SK-N-SH treated with all-trans-retinoic acid at 6 μM for 48 hours (cell line): ENCODE results near the gene GALNTL6.

ENCODE experiments used
- ATAC-seq: fragments of 200-7000 bp; cut with Tn5 transposase; 3 replicates; pipeline ENCODE4 v1.9.1; 2020; ENCODE audit warnings: mild to moderate bottlenecking, moderate library complexity
- ARNTL ChIP-seq: fragments of 450-650 bp; formaldehyde crosslinking; IDR thresholded peaks from 2 replicates; pipeline ENCODE4 v1.5.0; 2020; ENCODE audit warnings: low read depth, mild to moderate bottlenecking, moderate library complexity, borderline replicate concordance
- CSDC2 ChIP-seq: fragments of 250-450 bp; sonication (Bioruptor Pico); IDR thresholded peaks from 2 replicates; pipeline ENCODE4 v1.5.0; 2020; ENCODE audit warnings: mild to moderate bottlenecking, moderate library complexity
- ESRRG ChIP-seq: fragments of 250-450 bp; sonication (Bioruptor Pico); IDR thresholded peaks from 2 replicates; pipeline ENCODE4 v1.6.1; 2021; ENCODE audit warnings: mild to moderate bottlenecking
- GLIS3 ChIP-seq: fragments of 250-450 bp; sonication (Bioruptor Pico); IDR thresholded peaks from 2 replicates; pipeline ENCODE4 v1.5.0; 2020; ENCODE audit warnings: mild to moderate bottlenecking, moderate library complexity
- ISL1 ChIP-seq: fragments of 250-450 bp; sonication (Bioruptor Pico); IDR thresholded peaks from 2 replicates; pipeline ENCODE4 v2.1.2; 2022; ENCODE audit warnings: mild to moderate bottlenecking, moderate library complexity
- PPARA ChIP-seq: fragments of 250-450 bp; sonication (Bioruptor Pico); IDR thresholded peaks from 2 replicates; pipeline ENCODE4 v1.5.0; 2020; ENCODE audit warnings: mild to moderate bottlenecking, borderline replicate concordance
- RARB ChIP-seq: fragments of 250-450 bp; sonication (Bioruptor Pico); IDR thresholded peaks from 2 replicates; pipeline ENCODE4 v1.8.0; 2021; ENCODE audit warnings: mild to moderate bottlenecking, moderate library complexity
- SNAI2 ChIP-seq: fragments of 250-450 bp; sonication (Bioruptor Pico); IDR thresholded peaks from 2 replicates; pipeline ENCODE4 v1.5.0; 2020; ENCODE audit warnings: mild to moderate bottlenecking, moderate library complexity
- TCF4 ChIP-seq: fragments of 250-450 bp; sonication (Bioruptor Pico); IDR thresholded peaks from 2 replicates; pipeline ENCODE4 v1.8.0; 2021; ENCODE audit warnings: mild to moderate bottlenecking, moderate library complexity, borderline replicate concordance
- TOX ChIP-seq: fragments of 250-450 bp; sonication (Bioruptor Pico); IDR thresholded peaks from 2 replicates; pipeline ENCODE4 v1.8.0; 2021; ENCODE audit warnings: mild to moderate bottlenecking, moderate library complexity, borderline replicate concordance
- ZC3H10 ChIP-seq: fragments of 250-450 bp; sonication (Bioruptor Pico); IDR thresholded peaks from 2 replicates; pipeline ENCODE4 v1.5.1; 2021; ENCODE audit warnings: mild to moderate bottlenecking, moderate library complexity
- ZFP3 ChIP-seq: fragments of 250-450 bp; sonication (Bioruptor Pico); IDR thresholded peaks from 2 replicates; pipeline ENCODE4 v1.5.0; 2020; ENCODE audit warnings: mild to moderate bottlenecking, moderate library complexity
- ZFP30 ChIP-seq: fragments of 450-650 bp; formaldehyde crosslinking; IDR thresholded peaks from 2 replicates; pipeline ENCODE4 v1.5.0; 2022; ENCODE audit warnings: mild to moderate bottlenecking, moderate library complexity
- ZNF565 ChIP-seq: fragments of 450-650 bp; formaldehyde crosslinking; conservative IDR thresholded peaks from 2 replicates; pipeline ENCODE4 v1.5.0; 2020; ENCODE audit warnings: low read depth, mild to moderate bottlenecking, moderate library complexity
- ZNF70 ChIP-seq: fragments of 450-650 bp; formaldehyde crosslinking; IDR thresholded peaks from 2 replicates; pipeline ENCODE4 v1.5.0; 2020; ENCODE audit warnings: mild to moderate bottlenecking, moderate library complexity
- ZNF8 ChIP-seq: fragments of 450-650 bp; formaldehyde crosslinking; IDR thresholded peaks from 2 replicates; pipeline ENCODE4 v1.5.0; 2020; ENCODE audit warnings: mild to moderate bottlenecking, moderate library complexity
- TF ChIP-seq, protein P1 (sequence below): fragments of 250-450 bp; sonication (Bioruptor Pico); IDR thresholded peaks from 2 replicates; pipeline ENCODE4 v1.8.0; 2020; ENCODE audit warnings: mild to moderate bottlenecking, moderate library complexity, borderline replicate concordance
- TF ChIP-seq, protein P2 (sequence below): fragments of 250-450 bp; sonication (Bioruptor Pico); IDR thresholded peaks from 2 replicates; pipeline ENCODE4 v1.8.0; 2021; ENCODE audit warnings: low read depth, mild to moderate bottlenecking, moderate library complexity, borderline replicate concordance
- TF ChIP-seq, protein P3 (sequence below): fragments of 250-450 bp; sonication (Bioruptor Pico); IDR thresholded peaks from 2 replicates; pipeline ENCODE4 v1.5.1; 2020; ENCODE audit warnings: low read depth, mild to moderate bottlenecking, moderate library complexity
- TF ChIP-seq, protein P4 (sequence below): fragments of 250-450 bp; sonication (Bioruptor Pico); IDR thresholded peaks from 2 replicates; pipeline ENCODE4 v1.5.0; 2020; ENCODE audit warnings: mild to moderate bottlenecking, moderate library complexity
- TF ChIP-seq, protein P5 (sequence below): fragments of 250-450 bp; sonication (Bioruptor Pico); IDR thresholded peaks from 2 replicates; pipeline ENCODE4 v1.5.1; 2021; ENCODE audit warnings: mild to moderate bottlenecking, moderate library complexity

The GALNTL6 gene

DNA sequence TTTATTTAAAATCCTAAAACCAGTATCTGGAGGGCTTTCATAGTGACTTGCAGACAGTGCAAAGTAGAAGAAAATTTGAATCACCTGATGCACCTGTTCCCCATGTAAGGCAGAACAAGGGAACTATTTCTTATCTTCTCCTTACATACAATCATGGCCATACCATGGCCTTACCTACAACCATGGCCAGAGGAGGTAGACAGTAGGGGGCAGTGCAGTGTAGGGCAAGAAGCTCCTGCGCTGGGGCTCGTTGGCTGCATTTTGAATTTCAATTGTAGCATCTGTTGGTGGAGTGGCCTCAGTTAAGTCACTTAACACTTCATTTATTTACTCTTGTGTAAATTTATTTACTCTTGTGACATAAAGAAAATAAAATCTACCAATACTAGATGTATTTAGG lies 33.0 kb downstream of the GALNTL6 start (continued):
- TF ChIP-seq, protein P1, sequence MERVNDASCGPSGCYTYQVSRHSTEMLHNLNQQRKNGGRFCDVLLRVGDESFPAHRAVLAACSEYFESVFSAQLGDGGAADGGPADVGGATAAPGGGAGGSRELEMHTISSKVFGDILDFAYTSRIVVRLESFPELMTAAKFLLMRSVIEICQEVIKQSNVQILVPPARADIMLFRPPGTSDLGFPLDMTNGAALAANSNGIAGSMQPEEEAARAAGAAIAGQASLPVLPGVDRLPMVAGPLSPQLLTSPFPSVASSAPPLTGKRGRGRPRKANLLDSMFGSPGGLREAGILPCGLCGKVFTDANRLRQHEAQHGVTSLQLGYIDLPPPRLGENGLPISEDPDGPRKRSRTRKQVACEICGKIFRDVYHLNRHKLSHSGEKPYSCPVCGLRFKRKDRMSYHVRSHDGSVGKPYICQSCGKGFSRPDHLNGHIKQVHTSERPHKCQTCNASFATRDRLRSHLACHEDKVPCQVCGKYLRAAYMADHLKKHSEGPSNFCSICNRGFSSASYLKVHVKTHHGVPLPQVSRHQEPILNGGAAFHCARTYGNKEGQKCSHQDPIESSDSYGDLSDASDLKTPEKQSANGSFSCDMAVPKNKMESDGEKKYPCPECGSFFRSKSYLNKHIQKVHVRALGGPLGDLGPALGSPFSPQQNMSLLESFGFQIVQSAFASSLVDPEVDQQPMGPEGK (CRISPR knock-in tag): no peak
- no peak for TF ChIP-seq ZNF565 (CRISPR knock-in tag)
- no peak for TF ChIP-seq SNAI2 (CRISPR knock-in tag)
- no peak for TF ChIP-seq ISL1 (CRISPR knock-in tag)
- TF ChIP-seq TOX (CRISPR knock-in tag): no peak
- TF ChIP-seq ZFP30 (CRISPR knock-in tag): no peak
- TF ChIP-seq, protein P2, sequence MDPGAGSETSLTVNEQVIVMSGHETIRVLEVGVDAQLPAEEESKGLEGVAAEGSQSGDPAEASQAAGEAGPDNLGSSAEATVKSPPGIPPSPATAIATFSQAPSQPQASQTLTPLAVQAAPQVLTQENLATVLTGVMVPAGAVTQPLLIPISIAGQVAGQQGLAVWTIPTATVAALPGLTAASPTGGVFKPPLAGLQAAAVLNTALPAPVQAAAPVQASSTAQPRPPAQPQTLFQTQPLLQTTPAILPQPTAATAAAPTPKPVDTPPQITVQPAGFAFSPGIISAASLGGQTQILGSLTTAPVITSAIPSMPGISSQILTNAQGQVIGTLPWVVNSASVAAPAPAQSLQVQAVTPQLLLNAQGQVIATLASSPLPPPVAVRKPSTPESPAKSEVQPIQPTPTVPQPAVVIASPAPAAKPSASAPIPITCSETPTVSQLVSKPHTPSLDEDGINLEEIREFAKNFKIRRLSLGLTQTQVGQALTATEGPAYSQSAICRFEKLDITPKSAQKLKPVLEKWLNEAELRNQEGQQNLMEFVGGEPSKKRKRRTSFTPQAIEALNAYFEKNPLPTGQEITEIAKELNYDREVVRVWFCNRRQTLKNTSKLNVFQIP (CRISPR knock-in tag): no peak
- no peak for TF ChIP-seq PPARA (CRISPR knock-in tag)
- no peak for TF ChIP-seq RARB (CRISPR knock-in tag)
- TF ChIP-seq TCF4: no peak
- no peak for TF ChIP-seq ESRRG
- no peak for TF ChIP-seq ZFP3
- TF ChIP-seq, all 23 proteins: peak for 0

DNA sequence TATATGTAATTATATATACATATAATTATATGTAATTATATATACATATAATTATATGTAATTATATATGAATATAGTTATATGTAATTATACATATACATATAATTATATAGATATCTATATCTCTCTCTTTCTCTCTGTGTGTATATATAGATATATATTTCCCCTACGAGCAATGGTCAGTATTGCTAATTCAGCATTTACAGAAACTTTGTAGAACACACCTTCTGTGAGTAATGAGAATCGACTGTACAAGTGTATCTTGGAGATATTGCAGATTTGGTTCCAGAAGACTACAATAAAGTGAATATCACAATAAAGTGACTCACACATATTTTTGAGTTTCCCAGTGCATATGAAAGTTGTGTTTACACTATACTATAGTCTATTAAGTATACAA lies 33.7 kb downstream of the GALNTL6 start:
- no peak for TF ChIP-seq ZNF565 (CRISPR knock-in tag)
- TF ChIP-seq, protein P2 (CRISPR knock-in tag): no peak
- TF ChIP-seq ZFP30 (CRISPR knock-in tag): no peak
- no peak for TF ChIP-seq ZC3H10 (CRISPR knock-in tag)
- TF ChIP-seq RARB (CRISPR knock-in tag): no peak
- TF ChIP-seq CSDC2 (CRISPR knock-in tag): no peak
- TF ChIP-seq ARNTL (CRISPR knock-in tag): no peak
- TF ChIP-seq SNAI2 (CRISPR knock-in tag): no peak
- no peak for TF ChIP-seq ZNF70 (CRISPR knock-in tag)
- TF ChIP-seq ZFP3: no peak
- TF ChIP-seq, protein P1 (CRISPR knock-in tag): no peak
- no peak for TF ChIP-seq GLIS3 (CRISPR knock-in tag)
- ATAC-seq: no peak

DNA sequence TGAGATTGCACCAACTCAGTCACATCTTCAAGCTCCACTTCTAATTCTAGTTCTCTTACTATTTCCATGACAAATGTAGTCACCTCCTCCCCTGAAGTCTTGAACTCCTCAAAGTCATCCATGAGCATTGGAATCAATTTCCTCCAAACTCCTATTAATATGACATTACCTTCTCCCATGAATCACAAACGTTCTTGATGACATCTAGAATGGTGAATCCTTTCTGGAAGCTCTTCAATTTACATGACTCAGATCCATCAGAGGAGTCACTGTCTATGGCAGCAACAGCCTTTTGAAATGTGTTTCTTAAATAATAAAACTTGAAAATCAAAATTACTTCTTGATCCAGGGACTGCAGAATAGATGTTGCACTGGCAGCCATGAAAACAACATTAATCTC lies 34.5 kb downstream of the GALNTL6 start:
- ATAC-seq: no peak
- TF ChIP-seq PPARA (CRISPR knock-in tag): no peak
- 0 out of 2 replicates have a peak, but pooled peaks have one; percentile 50 for TF ChIP-seq ZFP3

DNA sequence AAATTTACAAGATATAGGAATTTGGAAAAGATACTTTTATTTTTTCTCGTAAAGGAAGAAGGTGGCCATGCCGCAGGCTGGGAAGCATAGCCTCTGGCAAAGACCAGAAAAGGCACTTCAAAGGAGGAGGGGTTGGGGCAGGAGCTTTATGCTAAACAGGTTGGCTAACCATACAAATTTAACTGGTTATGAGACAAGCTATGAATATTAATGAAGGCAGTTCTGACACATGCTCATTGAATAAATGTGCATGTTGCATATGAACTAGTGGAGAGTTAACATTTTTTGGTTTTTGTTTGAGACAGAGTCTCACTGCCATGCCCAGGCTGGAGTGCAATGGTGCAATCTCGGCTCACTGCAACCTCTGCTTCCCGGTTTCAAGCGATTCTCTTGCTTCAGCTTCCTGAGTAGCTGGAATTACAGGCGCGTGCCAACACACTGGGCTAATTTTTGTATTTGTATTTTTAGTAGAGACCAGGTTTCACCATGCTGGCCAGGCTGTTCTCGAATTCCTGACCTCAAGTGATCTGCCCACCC lies 36.5 kb downstream of the GALNTL6 start:
- TF ChIP-seq ZFP30 (CRISPR knock-in tag) (no peak), SNAI2 (CRISPR knock-in tag) (no peak), GLIS3 (CRISPR knock-in tag) (no peak), ISL1 (CRISPR knock-in tag) (no peak), ZNF70 (CRISPR knock-in tag) (no peak), ZNF8 (CRISPR knock-in tag) (no peak), PPARA (CRISPR knock-in tag) (no peak), TOX (CRISPR knock-in tag) (no peak), ZNF565 (CRISPR knock-in tag) (no peak), TCF4 (no peak), ARNTL (CRISPR knock-in tag) (no peak), RARB (CRISPR knock-in tag) (no peak), ZFP3 (no peak)
- TF ChIP-seq, protein P3, sequence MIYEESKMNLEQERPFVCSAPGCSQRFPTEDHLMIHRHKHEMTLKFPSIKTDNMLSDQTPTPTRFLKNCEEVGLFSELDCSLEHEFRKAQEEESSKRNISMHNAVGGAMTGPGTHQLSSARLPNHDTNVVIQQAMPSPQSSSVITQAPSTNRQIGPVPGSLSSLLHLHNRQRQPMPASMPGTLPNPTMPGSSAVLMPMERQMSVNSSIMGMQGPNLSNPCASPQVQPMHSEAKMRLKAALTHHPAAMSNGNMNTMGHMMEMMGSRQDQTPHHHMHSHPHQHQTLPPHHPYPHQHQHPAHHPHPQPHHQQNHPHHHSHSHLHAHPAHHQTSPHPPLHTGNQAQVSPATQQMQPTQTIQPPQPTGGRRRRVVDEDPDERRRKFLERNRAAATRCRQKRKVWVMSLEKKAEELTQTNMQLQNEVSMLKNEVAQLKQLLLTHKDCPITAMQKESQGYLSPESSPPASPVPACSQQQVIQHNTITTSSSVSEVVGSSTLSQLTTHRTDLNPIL (CRISPR knock-in tag): no peak
- TF ChIP-seq, protein P4, sequence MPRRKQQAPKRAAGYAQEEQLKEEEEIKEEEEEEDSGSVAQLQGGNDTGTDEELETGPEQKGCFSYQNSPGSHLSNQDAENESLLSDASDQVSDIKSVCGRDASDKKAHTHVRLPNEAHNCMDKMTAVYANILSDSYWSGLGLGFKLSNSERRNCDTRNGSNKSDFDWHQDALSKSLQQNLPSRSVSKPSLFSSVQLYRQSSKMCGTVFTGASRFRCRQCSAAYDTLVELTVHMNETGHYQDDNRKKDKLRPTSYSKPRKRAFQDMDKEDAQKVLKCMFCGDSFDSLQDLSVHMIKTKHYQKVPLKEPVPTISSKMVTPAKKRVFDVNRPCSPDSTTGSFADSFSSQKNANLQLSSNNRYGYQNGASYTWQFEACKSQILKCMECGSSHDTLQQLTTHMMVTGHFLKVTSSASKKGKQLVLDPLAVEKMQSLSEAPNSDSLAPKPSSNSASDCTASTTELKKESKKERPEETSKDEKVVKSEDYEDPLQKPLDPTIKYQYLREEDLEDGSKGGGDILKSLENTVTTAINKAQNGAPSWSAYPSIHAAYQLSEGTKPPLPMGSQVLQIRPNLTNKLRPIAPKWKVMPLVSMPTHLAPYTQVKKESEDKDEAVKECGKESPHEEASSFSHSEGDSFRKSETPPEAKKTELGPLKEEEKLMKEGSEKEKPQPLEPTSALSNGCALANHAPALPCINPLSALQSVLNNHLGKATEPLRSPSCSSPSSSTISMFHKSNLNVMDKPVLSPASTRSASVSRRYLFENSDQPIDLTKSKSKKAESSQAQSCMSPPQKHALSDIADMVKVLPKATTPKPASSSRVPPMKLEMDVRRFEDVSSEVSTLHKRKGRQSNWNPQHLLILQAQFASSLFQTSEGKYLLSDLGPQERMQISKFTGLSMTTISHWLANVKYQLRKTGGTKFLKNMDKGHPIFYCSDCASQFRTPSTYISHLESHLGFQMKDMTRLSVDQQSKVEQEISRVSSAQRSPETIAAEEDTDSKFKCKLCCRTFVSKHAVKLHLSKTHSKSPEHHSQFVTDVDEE (CRISPR knock-in tag): no peak
- TF ChIP-seq, protein P5, sequence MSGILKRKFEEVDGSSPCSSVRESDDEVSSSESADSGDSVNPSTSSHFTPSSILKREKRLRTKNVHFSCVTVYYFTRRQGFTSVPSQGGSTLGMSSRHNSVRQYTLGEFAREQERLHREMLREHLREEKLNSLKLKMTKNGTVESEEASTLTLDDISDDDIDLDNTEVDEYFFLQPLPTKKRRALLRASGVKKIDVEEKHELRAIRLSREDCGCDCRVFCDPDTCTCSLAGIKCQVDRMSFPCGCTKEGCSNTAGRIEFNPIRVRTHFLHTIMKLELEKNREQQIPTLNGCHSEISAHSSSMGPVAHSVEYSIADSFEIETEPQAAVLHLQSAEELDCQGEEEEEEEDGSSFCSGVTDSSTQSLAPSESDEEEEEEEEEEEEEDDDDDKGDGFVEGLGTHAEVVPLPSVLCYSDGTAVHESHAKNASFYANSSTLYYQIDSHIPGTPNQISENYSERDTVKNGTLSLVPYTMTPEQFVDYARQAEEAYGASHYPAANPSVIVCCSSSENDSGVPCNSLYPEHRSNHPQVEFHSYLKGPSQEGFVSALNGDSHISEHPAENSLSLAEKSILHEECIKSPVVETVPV (CRISPR knock-in tag): no peak
- TF ChIP-seq, all 23 proteins: peak for 0
- no peak for ATAC-seq
